Left ventricle myocardium inferior (tissue), 1 donor: Measurements from ENCODE around the gene ANKRD40. TPM values are rescaled to one million over a fixed set of nuclear protein-coding genes. Genes with fewer than 3 reads are reported as not detected.

Experiments used
- DNase-seq: peaks from one replicate; pipeline ENCODE4 v3.0.0-alpha.2; 2020
- H3K27ac ChIP-seq: fragments of 200-600 bp; replicated peaks from 2 replicates; pipeline ENCODE4 v1.8.0; 2021
- H3K27me3 ChIP-seq: fragments of 200-600 bp; 2 replicates; pipeline ENCODE4 v1.8.0; 2021; ENCODE audit warnings: low read depth
- H3K36me3 ChIP-seq: fragments of 200-600 bp; 2 replicates; pipeline ENCODE4 v1.8.0; 2021
- H3K4me1 ChIP-seq: fragments of 200-600 bp; 2 replicates; pipeline ENCODE4 v1.8.0; 2021
- H3K4me3 ChIP-seq: fragments of 200-600 bp; 2 replicates; pipeline ENCODE4 v1.8.0; 2021; ENCODE audit warnings: mild to moderate bottlenecking, moderate library complexity
- H3K9me3 ChIP-seq: fragments of 200-600 bp; replicated peaks from 2 replicates; pipeline ENCODE4 v1.8.0; 2021
- intact Hi-C: fragments of 100-400 bp; cut with micrococcal nuclease; formaldehyde crosslinking; loops from one replicate; pipeline ENCODE4 v1.11.0; 2022
- total RNA-seq: library from RNA; stranded (reverse); fragmentation: NEBNext Ultra II Directional; extraction: Animal tissue kit (Norgen Biotek cat#: 25700); gene quantifications from one replicate; pipeline ENCODE4 v1.2.1, GENCODE V29; 2021
- TF ChIP-seq, protein P1 (sequence below): fragments of 200-600 bp; IDR thresholded peaks from 2 replicates; pipeline ENCODE4 v1.8.0; 2021; ENCODE audit warnings: antibody characterized with exemption, mild to moderate bottlenecking, borderline replicate concordance
- donor health status: DM: no; HTN: yes; CAD: no; lungs with severe emphysema.

The ANKRD40 gene
- total RNA-seq, 1 donor from 2014 or later: 53.1 TPM

DNA sequence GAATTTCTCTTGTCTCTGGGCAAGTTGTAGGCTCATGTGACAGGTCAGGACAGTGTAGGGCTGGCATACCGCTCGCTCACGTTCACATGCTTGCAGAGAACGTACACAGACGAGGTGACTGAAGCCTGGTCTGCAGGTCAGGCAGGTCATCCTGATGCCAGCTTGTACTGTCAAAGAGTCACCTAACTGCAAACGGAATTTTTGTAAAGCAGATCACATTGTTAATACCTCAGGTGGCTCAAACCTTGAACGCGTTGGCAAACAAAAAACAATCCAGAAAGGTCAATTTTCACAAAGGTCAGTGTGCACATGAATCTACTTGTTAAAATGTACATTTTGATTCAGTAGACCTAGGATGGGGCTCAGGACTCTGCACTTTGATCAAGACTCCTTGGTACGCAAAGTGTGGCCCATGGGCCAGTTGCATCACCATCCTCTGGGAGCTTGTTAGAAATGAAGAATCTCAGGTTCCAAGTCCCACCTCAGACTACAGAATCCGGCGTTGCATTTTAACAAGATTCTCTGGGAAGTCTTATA, 28.6 kb downstream of the ANKRD40 start:
- intact Hi-C loops: no loop called here

DNA sequence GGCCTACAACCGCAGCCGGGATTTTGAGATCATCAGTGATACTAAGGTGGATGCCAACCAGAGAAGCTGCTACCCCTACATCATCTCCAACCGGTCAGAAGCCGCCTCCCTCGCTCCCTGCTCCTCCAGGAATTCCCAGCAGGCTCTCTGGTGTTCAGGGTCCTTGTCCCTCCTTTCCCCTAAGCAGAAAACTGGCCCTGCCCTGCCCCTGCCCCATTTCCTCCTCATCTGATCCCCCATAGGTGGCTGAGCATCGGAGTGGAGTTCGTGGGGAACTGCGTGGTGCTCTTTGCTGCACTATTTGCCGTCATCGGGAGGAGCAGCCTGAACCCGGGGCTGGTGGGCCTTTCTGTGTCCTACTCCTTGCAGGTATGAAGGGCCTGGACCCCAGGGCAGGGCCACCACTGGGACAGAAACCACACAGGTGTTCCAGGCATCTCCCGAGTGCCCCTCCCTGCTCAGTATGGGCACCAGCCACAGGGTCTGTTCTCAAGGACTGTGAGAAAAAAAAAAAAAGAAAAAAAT, 29.8 kb downstream of the ANKRD40 start:
- intact Hi-C loops: no loop called here
- Histone ChIP-seq H3K9me3 (no peaks in the 10 kb centered on the region), H3K4me1 (peaks cover 4% of the 10 kb centered on the region), H3K4me3 (no peak overlapping the region), H3K27ac (no peak overlapping the region), H3K27me3 (no peaks in the 10 kb centered on the region), H3K36me3 (no peaks in the 10 kb centered on the region)
- no peak for DNase-seq
- TF ChIP-seq, protein P1, sequence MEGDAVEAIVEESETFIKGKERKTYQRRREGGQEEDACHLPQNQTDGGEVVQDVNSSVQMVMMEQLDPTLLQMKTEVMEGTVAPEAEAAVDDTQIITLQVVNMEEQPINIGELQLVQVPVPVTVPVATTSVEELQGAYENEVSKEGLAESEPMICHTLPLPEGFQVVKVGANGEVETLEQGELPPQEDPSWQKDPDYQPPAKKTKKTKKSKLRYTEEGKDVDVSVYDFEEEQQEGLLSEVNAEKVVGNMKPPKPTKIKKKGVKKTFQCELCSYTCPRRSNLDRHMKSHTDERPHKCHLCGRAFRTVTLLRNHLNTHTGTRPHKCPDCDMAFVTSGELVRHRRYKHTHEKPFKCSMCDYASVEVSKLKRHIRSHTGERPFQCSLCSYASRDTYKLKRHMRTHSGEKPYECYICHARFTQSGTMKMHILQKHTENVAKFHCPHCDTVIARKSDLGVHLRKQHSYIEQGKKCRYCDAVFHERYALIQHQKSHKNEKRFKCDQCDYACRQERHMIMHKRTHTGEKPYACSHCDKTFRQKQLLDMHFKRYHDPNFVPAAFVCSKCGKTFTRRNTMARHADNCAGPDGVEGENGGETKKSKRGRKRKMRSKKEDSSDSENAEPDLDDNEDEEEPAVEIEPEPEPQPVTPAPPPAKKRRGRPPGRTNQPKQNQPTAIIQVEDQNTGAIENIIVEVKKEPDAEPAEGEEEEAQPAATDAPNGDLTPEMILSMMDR: no peak

More for the DNA sequence above, 28.6 kb downstream of the ANKRD40 start:
- Histone ChIP-seq H3K27ac (no peak overlapping the region), H3K4me1 (peaks cover 4% of the 10 kb centered on the region), H3K27me3 (no peaks in the 10 kb centered on the region), H3K9me3 (no peaks in the 10 kb centered on the region), H3K36me3 (no peaks in the 10 kb centered on the region), H3K4me3 (no peak overlapping the region)
- TF ChIP-seq, protein P1: no peak
- DNase-seq: no peak

DNA sequence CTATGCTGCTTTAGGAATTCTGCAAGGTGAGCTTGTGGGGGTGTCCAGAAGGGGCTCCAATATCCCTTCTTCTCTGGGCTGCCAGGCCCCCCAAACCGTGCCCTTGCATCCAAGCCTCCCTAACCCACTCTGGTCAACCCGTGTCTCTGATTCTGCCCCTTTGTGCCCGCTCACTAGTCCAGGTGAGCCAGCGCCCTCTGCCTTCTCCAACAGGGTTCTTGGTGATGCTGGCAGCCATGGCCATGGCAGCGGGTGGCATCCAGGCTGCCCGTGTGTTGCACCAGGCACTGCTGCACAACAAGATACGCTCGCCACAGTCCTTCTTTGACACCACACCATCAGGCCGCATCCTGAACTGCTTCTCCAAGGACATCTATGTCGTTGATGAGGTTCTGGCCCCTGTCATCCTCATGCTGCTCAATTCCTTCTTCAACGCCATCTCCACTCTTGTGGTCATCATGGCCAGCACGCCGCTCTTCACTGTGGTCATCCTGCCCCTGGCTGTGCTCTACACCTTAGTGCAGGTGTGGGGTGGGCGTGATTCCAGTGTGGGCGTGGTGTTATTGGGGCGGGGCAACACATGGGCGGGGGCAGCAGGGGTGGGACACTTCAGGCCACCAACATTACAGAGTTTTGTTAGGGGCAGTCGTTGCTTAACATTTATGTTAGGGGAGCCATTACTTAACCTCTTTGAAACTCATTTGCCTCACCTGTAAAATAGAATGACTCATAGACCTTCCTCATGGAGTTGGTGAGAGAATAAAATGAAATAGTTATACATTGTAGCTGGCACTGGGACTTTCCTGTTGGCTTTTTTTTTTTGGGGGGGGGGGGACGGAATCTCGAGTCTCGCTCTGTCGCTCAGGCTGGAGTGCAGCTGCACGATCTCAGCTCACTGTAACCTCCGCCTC, 31.4 kb downstream of the ANKRD40 start:
- no peak for DNase-seq
- Histone ChIP-seq H3K4me1 (peaks cover 2% of the 10 kb centered on the region), H3K27me3 (no peaks in the 10 kb centered on the region), H3K4me3 (no peak overlapping the region), H3K9me3 (no peaks in the 10 kb centered on the region), H3K36me3 (no peaks in the 10 kb centered on the region), H3K27ac (no peak overlapping the region)
- intact Hi-C loops: no loop called here
- TF ChIP-seq, protein P1: no peak

DNA sequence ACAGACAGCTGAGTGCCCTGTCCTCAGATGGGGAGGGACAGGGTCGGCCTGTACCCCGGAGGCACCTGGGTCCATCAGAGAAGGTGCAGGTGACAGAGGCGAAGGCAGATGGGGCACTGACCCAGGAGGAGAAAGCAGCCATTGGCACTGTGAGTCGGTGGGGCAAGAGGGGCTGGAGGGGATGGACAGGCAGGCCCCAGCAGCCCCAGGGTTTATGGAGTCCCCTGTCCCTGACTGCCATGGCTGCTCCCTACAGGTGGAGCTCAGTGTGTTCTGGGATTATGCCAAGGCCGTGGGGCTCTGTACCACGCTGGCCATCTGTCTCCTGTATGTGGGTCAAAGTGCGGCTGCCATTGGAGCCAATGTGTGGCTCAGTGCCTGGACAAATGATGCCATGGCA, 32.1 kb downstream of the ANKRD40 start:
- Histone ChIP-seq H3K27me3 (no peaks in the 10 kb centered on the region), H3K9me3 (no peaks in the 10 kb centered on the region), H3K4me1 (no peaks in the 10 kb centered on the region), H3K36me3 (no peaks in the 10 kb centered on the region), H3K27ac (no peak overlapping the region), H3K4me3 (no peak overlapping the region)
- TF ChIP-seq, protein P1: no peak
- no peak for DNase-seq
- intact Hi-C loops: no loop called here

DNA sequence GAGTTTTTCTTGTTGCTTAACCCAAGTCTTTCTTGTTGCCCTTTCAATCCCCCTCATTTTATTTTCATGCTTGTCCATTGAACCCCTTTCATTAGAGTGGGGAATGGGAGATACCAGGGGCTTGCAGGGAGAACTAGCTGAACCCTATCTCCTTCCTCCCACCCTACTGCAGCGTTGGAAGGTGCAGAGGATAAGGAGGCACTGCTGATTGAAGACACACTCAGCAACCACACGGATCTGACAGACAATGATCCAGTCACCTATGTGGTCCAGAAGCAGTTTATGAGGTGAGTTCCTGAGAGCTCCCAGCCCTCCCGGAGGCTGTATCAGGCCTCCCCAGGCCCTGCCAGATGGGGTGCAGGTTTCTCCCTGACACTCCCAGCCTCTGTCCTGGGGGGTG, 32.5 kb downstream of the ANKRD40 start:
- Histone ChIP-seq H3K9me3 (no peaks in the 10 kb centered on the region), H3K27ac (no peak overlapping the region), H3K36me3 (no peaks in the 10 kb centered on the region), H3K27me3 (no peaks in the 10 kb centered on the region), H3K4me1 (no peaks in the 10 kb centered on the region), H3K4me3 (no peak overlapping the region)
- TF ChIP-seq, protein P1: no peak
- DNase-seq: no peak
- intact Hi-C loops: no loop called here
